Right atrium auricular region (tissue), 2 donors: ENCODE data around the gene C9orf85. TPM values are rescaled to one million over a fixed set of nuclear protein-coding genes. Genes with fewer than 3 reads are reported as not detected.
A peak's percentile ranks its signal among the peaks of the same experiment; 100 is the strongest.

Source experiments
- DNase-seq: peaks from one replicate; pipeline ENCODE4 v3.0.0-alpha.2; 2019; ENCODE audit warnings: low spot score
- H3K27ac ChIP-seq, 2 donors: fragments of 200-600 bp; sonication (generic); 1 replicate in 1 of 2; 2 replicates in 1 of 2; pipeline ENCODE4 v1.5.1; 2016 to 2019
- H3K27me3 ChIP-seq, 2 donors: fragments of 200-600 bp; sonication (generic); one replicate each; pipeline versions ENCODE4 v1.5.1 to v1.6.0; 2017 to 2019
- H3K36me3 ChIP-seq: fragments of 200-600 bp; sonication (generic); one replicate; pipeline ENCODE4 v1.5.1; 2016
- H3K4me1 ChIP-seq, 2 donors: fragments of 200-600 bp; sonication (generic); one replicate each; pipeline versions ENCODE4 v1.5.1 to v1.6.0; 2017 to 2019
- H3K4me3 ChIP-seq, 2 donors: fragments of 200-600 bp; sonication (generic); 1 replicate in 1 of 2; 2 replicates in 1 of 2; pipeline ENCODE4 v1.5.1; 2017 to 2019; ENCODE audit warnings: mild to moderate bottlenecking in 1 of 2, moderate library complexity in 1 of 2
- H3K9me3 ChIP-seq, 2 donors: fragments of 200-600 bp; sonication (generic); one replicate each; pipeline ENCODE4 v1.5.1; 2019
- total RNA-seq, 2 donors: library from RNA; depleted of rRNA; stranded (reverse); fragments of >200 nt; gene quantifications; one replicate each; pipeline ENCODE4 v1.1.0, GENCODE V29; 2016
- TF ChIP-seq, protein P1 (sequence below), 2 donors: fragments of 200-600 bp; sonication (generic); IDR thresholded peaks; one replicate each; pipeline ENCODE4 v1.5.1; 2019; ENCODE audit warnings: antibody characterized with exemption in 2 of 2

The C9orf85 gene
- total RNA-seq, 2 donors from 2014 or later, result 5.5 to 9.0 TPM

DNA sequence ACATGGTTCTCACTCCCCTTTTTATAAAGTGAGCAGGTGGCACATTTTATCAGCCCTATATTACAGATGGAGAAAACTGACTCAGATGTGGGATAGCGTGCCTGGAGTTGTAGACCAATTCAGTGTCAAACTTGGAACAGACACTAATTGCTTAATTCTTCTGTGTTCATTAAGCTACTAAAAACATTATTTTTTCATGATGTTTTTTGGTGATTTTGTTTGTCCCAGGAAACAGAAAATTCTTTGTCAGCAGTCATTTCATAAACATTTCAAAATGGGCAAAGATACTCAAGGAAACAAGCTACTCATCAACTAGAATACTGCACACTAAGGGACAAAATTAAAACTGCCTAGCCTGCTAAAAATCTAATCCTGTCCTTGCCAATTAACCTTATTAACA lies 2.6 kb upstream of the C9orf85 start:
- Histone ChIP-seq H3K9me3 (no peaks in the 10 kb centered on the region), H3K36me3 (no peaks in the 10 kb centered on the region), H3K27me3 (no peaks in the 10 kb centered on the region), H3K4me1 (peaks cover 0 to 31% of the 10 kb centered on the region in 2 donors), H3K27ac (no peak overlapping the region), H3K4me3 (no peak overlapping the region)
- no peak for DNase-seq
- TF ChIP-seq, protein P1, sequence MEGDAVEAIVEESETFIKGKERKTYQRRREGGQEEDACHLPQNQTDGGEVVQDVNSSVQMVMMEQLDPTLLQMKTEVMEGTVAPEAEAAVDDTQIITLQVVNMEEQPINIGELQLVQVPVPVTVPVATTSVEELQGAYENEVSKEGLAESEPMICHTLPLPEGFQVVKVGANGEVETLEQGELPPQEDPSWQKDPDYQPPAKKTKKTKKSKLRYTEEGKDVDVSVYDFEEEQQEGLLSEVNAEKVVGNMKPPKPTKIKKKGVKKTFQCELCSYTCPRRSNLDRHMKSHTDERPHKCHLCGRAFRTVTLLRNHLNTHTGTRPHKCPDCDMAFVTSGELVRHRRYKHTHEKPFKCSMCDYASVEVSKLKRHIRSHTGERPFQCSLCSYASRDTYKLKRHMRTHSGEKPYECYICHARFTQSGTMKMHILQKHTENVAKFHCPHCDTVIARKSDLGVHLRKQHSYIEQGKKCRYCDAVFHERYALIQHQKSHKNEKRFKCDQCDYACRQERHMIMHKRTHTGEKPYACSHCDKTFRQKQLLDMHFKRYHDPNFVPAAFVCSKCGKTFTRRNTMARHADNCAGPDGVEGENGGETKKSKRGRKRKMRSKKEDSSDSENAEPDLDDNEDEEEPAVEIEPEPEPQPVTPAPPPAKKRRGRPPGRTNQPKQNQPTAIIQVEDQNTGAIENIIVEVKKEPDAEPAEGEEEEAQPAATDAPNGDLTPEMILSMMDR (IDR thresholded peaks at IDR 0.05), result no peak

DNA sequence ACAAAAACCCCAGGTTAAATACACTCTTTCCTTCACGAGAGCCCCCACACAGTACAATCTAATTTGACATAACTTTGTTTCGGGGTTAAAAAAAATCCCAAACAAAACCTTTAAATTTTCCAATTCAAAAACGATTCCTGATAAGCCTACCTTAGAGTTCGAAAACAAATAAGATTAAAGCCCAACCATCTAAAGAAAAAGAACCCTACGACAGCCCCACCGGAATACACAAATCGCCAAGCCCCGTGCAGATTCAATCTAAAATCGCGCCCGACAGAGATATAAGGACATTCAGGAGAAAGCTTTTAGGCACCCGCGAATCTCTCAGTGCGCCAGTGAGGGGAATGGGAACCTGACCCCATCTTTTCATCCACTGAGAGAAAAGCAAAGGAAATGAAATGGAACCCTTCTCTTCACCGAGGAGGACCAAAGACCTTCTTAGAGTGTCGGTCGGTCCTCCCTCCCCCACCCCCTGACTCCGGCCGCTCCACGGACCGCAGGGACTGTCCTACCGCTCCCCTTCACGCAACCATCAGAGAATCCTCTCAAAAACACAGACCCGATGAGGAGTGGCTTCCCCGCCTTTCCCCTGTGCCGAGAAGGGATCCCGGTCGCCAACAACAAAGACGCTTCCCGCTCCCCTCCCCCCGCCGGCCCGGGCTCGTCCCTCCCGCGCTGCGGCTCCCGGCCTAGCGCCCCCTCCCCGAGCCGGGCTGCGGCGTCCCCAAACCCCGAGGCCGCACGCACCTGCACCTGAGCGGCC lies 1.4 kb upstream of the C9orf85 start:
- peak; percentile 59 for DNase-seq
- Histone ChIP-seq H3K27me3 (no peaks in the 10 kb centered on the region), H3K36me3 (no peaks in the 10 kb centered on the region), H3K4me3 (peak overlapping the region; percentile 85 to 97), H3K27ac (peak overlapping the region; percentile 93 to 97), H3K4me1 (peaks cover 0 to 26% of the 10 kb centered on the region in 2 donors), H3K9me3 (no peaks in the 10 kb centered on the region)
- TF ChIP-seq, protein P1 (IDR thresholded peaks at IDR 0.05), result peak in 1 of 2 donors; percentile 16

DNA sequence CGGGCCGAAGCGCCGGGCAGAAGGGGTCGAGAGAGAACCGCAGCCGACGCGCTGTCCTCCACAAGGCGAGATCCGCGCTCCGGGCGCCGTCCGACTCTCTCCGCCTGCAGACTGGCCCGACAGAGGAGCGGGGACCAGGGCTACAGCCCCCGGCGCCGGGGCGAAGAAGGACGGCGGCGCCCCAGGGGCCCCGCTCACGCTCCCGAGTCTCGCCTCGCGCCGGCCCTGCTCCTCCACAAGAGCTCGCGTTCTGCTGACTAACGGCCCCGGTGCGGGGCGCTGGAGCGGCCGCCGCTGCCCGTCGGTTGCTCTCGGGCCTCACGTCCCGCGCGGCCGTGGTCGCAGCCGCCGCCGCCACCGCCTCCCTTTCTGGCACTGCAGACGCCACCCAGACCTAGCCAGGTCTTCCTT lies 784 bp upstream of the C9orf85 start:
- TF ChIP-seq, protein P1 (IDR thresholded peaks at IDR 0.05), result no peak
- Histone ChIP-seq H3K9me3 (no peaks in the 10 kb centered on the region), H3K4me3 (peak overlapping the region; percentile 85 to 97), H3K27me3 (no peaks in the 10 kb centered on the region), H3K27ac (peak overlapping the region; percentile 93 to 97), H3K4me1 (peaks cover 0 to 26% of the 10 kb centered on the region in 2 donors), H3K36me3 (no peaks in the 10 kb centered on the region)
- no peak for DNase-seq

DNA sequence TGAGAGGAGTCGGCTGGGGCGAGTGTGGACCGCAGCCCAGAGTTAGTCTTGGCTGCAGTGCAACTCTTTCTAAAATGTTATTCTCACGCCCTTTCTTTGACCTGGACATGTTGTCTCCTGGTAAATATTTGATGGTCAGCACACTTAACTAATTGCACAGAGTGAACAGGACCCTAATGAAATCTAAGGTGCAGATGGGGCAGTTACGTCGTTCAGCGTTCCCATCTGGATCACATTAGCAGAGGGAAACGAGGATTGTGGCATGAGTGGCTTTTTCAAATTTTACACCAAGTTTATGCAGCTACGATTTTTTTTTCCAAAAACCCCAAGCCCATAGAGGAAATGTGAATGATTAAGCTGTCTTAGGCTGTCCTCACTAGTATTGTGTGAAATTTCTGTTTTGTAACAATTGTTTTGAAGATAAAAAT lies 483 bp downstream of the C9orf85 start:
- TF ChIP-seq, protein P1 (IDR thresholded peaks at IDR 0.05), result no peak
- Histone ChIP-seq H3K4me1 (peaks cover 0 to 26% of the 10 kb centered on the region in 2 donors), H3K9me3 (no peaks in the 10 kb centered on the region), H3K27ac (peak overlapping the region; percentile 93 to 97), H3K4me3 (peak overlapping the region; percentile 85 to 97), H3K36me3 (no peaks in the 10 kb centered on the region), H3K27me3 (no peaks in the 10 kb centered on the region)
- DNase-seq, result no peak

DNA sequence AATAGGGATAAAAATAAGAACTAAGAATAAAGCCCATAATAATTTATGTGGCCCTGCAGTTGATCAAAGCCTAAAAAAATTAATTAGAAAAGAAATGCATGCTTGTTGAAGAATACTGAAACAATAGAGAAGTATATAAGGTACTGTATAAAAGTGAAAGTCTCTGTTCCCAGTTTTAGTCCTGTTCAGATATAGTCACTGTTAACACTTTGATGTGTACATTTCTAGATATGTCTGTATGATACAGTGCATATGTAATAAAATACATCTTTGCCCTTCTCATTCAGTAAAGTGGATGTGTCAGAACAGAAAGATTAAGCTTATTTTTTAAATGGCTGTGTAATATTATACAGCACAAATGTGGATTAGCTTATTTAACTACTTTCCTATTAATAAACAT lies 4.1 kb downstream of the C9orf85 start:
- Histone ChIP-seq H3K4me3 (no peak overlapping the region), H3K4me1 (peaks cover 0 to 11% of the 10 kb centered on the region in 2 donors), H3K9me3 (no peaks in the 10 kb centered on the region), H3K36me3 (no peaks in the 10 kb centered on the region), H3K27ac (no peak overlapping the region), H3K27me3 (no peaks in the 10 kb centered on the region)
- no peak for DNase-seq
- TF ChIP-seq, protein P1 (IDR thresholded peaks at IDR 0.05), result no peak
